H4 (cell line): ENCODE measurements around the gene DEPDC5. TPM values are rescaled to one million over a fixed set of nuclear protein-coding genes. Genes with fewer than 3 reads are reported as not detected.

Experiments used
- DNase-seq: peaks from one replicate; pipeline ENCODE4 v3.0.0-alpha.2; 2015; ENCODE audit warnings: low spot score
- total RNA-seq: library from RNA; depleted of rRNA; stranded (reverse); fragments of >200 nt; shearing (Covaris generic); gene quantifications from 2 replicates; pipeline ENCODE4 v1.2.3, GENCODE V29; 2014; rRNA removed

The DEPDC5 gene
- total RNA-seq, 1 experiment from 2014 or later: 5.6 TPM

GRCh38 chr22:31950226-31950625 is 196.4 kb downstream of the DEPDC5 start:
- no peak for DNase-seq

DNA sequence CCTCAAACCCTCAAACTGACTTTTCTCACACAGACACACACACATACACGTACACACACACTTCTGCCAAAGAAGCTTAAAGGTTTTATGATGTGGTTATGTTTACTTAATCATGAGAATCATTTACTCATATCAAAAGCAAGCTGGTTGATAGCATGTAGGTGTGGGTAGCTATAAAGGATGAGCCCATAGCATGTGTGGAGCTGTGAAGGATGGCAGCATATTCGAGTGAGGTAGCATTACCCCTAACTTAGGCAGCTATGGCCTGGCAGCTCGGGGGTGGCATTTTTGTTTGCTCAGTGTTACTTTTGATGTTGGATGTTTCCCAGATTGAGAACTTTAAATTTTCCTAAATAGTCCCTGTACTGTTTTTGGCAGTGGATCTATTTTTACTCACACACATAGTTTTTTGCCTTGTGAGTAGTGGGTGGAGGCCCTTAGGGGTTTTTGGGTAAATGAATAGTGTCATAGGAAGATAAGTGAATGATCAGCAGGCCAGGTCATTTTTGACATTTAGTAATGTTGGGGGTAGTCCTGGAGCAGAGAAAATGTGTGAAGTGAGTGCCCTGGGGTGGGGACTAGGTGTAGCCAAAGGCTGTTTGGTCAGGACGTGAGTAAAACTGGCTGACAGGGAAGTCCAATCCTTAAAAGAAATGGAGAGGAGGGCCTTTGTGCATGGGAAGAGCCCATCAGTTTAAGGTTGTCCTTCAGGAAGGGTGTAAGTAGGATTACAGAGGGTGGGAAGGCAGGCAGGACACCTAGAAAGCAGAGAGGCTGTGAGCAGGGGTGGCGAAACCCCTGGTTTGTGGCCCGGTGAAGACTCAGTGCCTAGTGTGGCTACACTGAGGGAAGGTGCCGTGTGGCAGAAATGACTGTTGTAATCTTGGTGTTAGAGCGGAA is 197.6 kb downstream of the DEPDC5 start:
- DNase-seq: no peak

GRCh38 chr22:31952094-31952401 is 198.2 kb downstream of the DEPDC5 start:
- DNase-seq: no peak

DNA sequence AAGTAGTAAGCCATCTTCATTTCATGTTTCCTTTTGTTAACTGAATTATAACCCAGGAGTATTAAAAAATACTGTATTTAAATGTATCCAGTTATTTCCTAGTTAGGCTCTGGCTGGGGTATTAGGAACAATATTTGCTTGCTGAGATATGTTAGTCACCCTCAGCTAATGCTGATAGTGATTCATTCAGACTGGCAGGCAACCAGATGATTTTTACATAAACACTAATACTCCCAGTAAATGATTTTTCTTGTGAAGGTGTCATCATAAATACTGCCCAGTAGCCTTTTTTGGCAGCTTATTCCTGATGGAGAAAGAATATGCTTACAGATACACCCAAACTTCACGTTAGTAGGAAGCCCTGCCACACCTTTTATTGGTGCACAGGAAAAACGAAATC is 198.7 kb downstream of the DEPDC5 start:
- DNase-seq: no peak

DNA sequence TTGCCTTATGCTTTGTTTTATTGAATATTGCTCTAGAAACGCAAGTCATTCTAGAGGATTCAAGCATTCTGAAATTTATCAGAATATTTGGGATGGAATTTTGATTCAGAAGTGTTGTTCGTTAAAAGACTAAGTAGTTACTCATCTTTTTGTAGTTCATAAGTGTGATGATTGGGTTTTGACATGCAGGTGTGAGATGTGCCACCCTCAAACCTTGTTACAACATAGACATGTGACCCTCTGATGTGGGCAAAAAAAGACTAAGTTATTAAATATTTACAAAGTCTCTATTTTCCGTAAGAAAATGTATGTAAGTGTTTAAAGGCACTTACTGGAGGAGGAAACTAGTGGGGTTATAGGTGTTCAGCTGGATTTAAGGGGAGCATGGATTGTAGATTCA is 199.4 kb downstream of the DEPDC5 start:
- no peak for DNase-seq

DNA sequence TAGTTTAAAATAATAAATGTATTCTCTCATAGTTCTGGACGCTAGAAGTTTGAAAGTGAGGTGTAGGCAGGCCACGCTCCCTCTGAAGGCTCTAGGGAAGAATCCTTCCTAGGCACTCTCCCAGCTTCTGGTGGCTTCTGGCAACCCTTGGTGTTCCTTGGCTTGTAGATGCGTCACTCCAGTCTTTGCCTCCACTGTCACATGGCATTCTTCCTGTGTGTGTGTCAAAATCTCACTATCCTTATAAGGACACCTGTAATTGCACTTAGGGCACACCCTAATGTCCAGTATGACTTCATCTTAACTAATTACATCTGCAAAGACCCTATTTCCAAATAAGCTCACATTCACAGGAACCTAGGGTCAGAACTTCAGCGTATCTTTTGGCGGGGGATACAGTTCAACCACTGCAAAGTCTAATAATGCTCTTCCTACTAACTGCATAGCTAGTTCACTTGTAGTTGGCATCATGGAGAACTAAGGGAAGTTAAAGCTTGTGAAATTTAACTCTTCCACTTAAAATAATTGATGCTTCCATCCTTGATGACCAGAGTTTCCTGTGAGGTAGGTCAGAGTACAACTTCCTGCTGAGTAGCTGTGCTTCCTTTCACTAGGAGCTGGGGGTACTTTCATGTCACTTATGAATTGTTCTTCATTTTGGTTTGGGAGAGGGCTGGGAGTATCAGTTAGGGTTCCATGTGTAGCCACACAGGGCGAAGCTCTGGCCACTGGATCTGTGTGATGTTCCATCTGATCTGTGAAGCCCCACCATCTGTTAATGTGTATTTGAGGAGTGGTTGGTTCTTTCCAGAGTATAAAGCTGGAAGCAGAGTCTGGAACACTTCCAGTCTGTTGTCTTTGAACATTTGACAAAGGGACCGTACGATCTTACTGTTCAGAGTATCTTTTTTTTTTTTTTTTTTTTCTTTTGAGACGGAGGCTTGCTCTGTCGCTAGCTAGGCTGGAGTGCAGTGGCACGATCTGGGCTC is 201.0 kb downstream of the DEPDC5 start:
- no peak for DNase-seq

GRCh38 chr22:31956360-31956759 is 202.5 kb downstream of the DEPDC5 start:
- DNase-seq: no peak

Other genes with a start within 250 kb of the DEPDC5 start
- gene PISD, start 91.8 kb upstream of the DEPDC5 start, total RNA-seq: 17.6 and 18.8 TPM in 2 replicates
- 7.0 and 7.2 TPM in 2 replicates for gene PRR14L, start 3.9 kb upstream of the DEPDC5 start, total RNA-seq
- gene YWHAH, start 190.5 kb downstream of the DEPDC5 start, total RNA-seq: 84.5 and 105 TPM in 2 replicates